Keratinocyte (primary cell): ENCODE measurements around the gene PIP4K2C. TPM values are rescaled to one million over a fixed set of nuclear protein-coding genes. Genes with fewer than 3 reads are reported as not detected.
A peak's percentile ranks its signal among the peaks of the same experiment; 100 is the strongest.

Source experiments
- DNase-seq: peaks from one replicate; pipeline ENCODE4 v3.0.0-alpha.2; 2011; ENCODE audit warnings: low read depth, missing footprints, low spot score
- FAIRE-seq: peaks from 2 replicates; lab custom pipeline; 2011; peaks lifted over from hg19 to GRCh38; lab: Jason Lieb, UNC
- H2AFZ ChIP-seq: 2 replicates; pipeline ENCODE4 v1.6.0; 2012; ENCODE audit warnings: low read length, control low read depth, inconsistent platforms; ENCODE audit not compliant: control insufficient read depth
- H3K27ac ChIP-seq: 2 replicates; pipeline ENCODE4 v1.5.1; 2011; ENCODE audit warnings: low read length; ENCODE audit not compliant: control insufficient read depth, insufficient read depth
- H3K27me3 ChIP-seq: 3 replicates; pipeline ENCODE4 v1.6.0; 2011; ENCODE audit warnings: low read length; ENCODE audit not compliant: control insufficient read depth, insufficient read depth; ENCODE audit errors: extremely low read depth
- H3K36me3 ChIP-seq, 2 experiments: 2 replicates in 1 of 2; 3 replicates in 1 of 2; pipeline ENCODE4 v1.5.1; 2011; ENCODE audit warnings: low read length in 2 of 2, mild to moderate bottlenecking in 1 of 2; ENCODE audit not compliant: control insufficient read depth in 2 of 2, insufficient read depth in 2 of 2; ENCODE audit errors: extremely low read depth in 1 of 2
- H3K4me1 ChIP-seq: 3 replicates; pipeline ENCODE4 v1.5.1; 2011; ENCODE audit warnings: low read length; ENCODE audit not compliant: control insufficient read depth, insufficient read depth; ENCODE audit errors: extremely low read depth
- H3K4me2 ChIP-seq: 3 replicates; pipeline ENCODE4 v1.6.0; 2011; ENCODE audit warnings: low read depth, low read length; ENCODE audit not compliant: control insufficient read depth, insufficient read depth; ENCODE audit errors: extremely low read depth
- H3K4me3 ChIP-seq, 3 experiments: fragments of 200-600 bp in 1 of 3; sonication (generic) in 1 of 3; 2 replicates in 2 of 3; 3 replicates in 1 of 3; pipeline ENCODE4 v1.5.1; 2011 to 2016; ENCODE audit warnings: low read length in 3 of 3, mild to moderate bottlenecking in 3 of 3, control low read depth in 2 of 3, inconsistent platforms in 1 of 3, low read depth in 1 of 3, mixed read lengths in 1 of 3, mixed run types in 1 of 3, moderate library complexity in 1 of 3; ENCODE audit not compliant: control insufficient read depth in 2 of 3, insufficient read depth in 2 of 3; ENCODE audit errors: extremely low read depth in 1 of 3
- H3K79me2 ChIP-seq: 2 replicates; pipeline ENCODE4 v1.6.0; 2012; ENCODE audit warnings: low read length; ENCODE audit not compliant: control insufficient read depth, insufficient read depth
- H3K9ac ChIP-seq: 3 replicates; pipeline ENCODE4 v1.6.0; 2011; ENCODE audit warnings: low read length; ENCODE audit not compliant: control insufficient read depth, insufficient read depth; ENCODE audit errors: extremely low read depth
- H3K9me1 ChIP-seq: 3 replicates; pipeline ENCODE4 v1.6.0; 2011; ENCODE audit warnings: low read length; ENCODE audit not compliant: control insufficient read depth, insufficient read depth; ENCODE audit errors: extremely low read depth
- H3K9me3 ChIP-seq: 2 replicates; pipeline ENCODE4 v1.5.1; 2012; ENCODE audit warnings: low read depth, low read length; ENCODE audit not compliant: control insufficient read depth
- H4K20me1 ChIP-seq: 3 replicates; pipeline ENCODE4 v1.6.0; 2011; ENCODE audit warnings: low read length; ENCODE audit not compliant: control insufficient read depth, insufficient read depth; ENCODE audit errors: extremely low read depth
- CTCF ChIP-seq, 3 experiments: IDR thresholded peaks in 1 of 3; conservative IDR thresholded peaks in 1 of 3; optimal IDR thresholded peaks in 1 of 3; 2 replicates in 2 of 3; 3 replicates in 1 of 3; pipeline versions ENCODE3 to v1.5.1; 2011; ENCODE audit warnings: low read length in 3 of 3, mild to moderate bottlenecking in 3 of 3, moderate library complexity in 2 of 3, control low read depth in 1 of 3, inconsistent platforms in 1 of 3; ENCODE audit not compliant: insufficient read depth in 2 of 3; ENCODE audit errors: extremely low read depth in 1 of 3
- EZH2 ChIP-seq: IDR thresholded peaks from one replicate; pipeline ENCODE4 v1.6.1; 2012; ENCODE audit warnings: inconsistent platforms, mild to moderate bottlenecking, low read length, moderate library complexity
- dilution Hi-C: fragments of 300-500 bp; cut with MboI; formaldehyde crosslinking; loops from one replicate; pipeline ENCODE4 v1.7.0; 2020; ENCODE audit warnings: low sequenced_read_pairs; ENCODE audit not compliant: extremely low pct_ligation_motif_present
- polyA minus RNA-seq, 3 experiments: library from RNA; depleted of rRNA, polyadenylated mRNA; stranded (reverse); fragments of >200 nt; gene quantifications; 1 replicate in 1 of 3; 2 replicates in 1 of 3; 3 replicates in 1 of 3; pipeline ENCODE4 v1.2.3, GENCODE V29; 2011
- polyA plus RNA-seq, 5 experiments: library from polyadenylated mRNA; depleted of rRNA in 3 of 5; stranded (reverse) in 3 of 5; stranded (forward) in 1 of 5; unstranded in 1 of 5; fragments of >200 nt; gene quantifications; 1 replicate in 1 of 5; 2 replicates in 3 of 5; 3 replicates in 1 of 5; pipeline versions ENCODE4 v1.2.1 to v1.2.3, GENCODE V29; 2011 to 2012; ENCODE audit warnings: missing spikeins in 2 of 5, low read depth in 1 of 5, low replicate concordance in 1 of 5

The PIP4K2C gene
- polyA plus RNA-seq (73.5 to 109 TPM (median 93.6 TPM) in 3 replicates), polyA minus RNA-seq (72.3 to 76.9 TPM (median 76.1 TPM) in 3 replicates)
- polyA plus RNA-seq (2011; ENCODE audit: low read depth): 39.9 TPM
- 87.3 and 124 TPM in 2 replicates for polyA plus RNA-seq (2011; cell fraction: cytosol; rRNA removed)
- 152 and 164 TPM in 2 replicates for polyA plus RNA-seq (2011; cell fraction: nucleus; rRNA removed)
- polyA plus RNA-seq (2012; ENCODE audit: low replicate concordance): 42.0 and 62.1 TPM in 2 replicates
- polyA minus RNA-seq (2011; cell fraction: cytosol; rRNA and poly(A)+ RNA removed): 71.0 TPM
- 62.4 and 98.2 TPM in 2 replicates for polyA minus RNA-seq (2011; cell fraction: nucleus; rRNA and poly(A)+ RNA removed)

- Histone ChIP-seq H3K27me3 (peaks cover 8% of the 10 kb centered on the region), H3K27ac (peak within 1 kb of the TSS; percentile 83), H3K9me3 (no peaks in the 10 kb centered on the region), H3K9ac (peak within 1 kb of the TSS; percentile 92), H3K36me3 (peaks cover 10 to 11% of the 10 kb centered on the region in 2 experiments), H3K9me1 (peaks cover 6% of the 10 kb centered on the region), H2AFZ (peak within 1 kb of the TSS; percentile 93), H3K79me2 (peaks cover 22% of the 10 kb centered on the region), H3K4me3 (peak within 1 kb of the TSS; percentile 86 to 87 (median 86)), H3K4me2 (peak within 1 kb of the TSS; percentile 100), H4K20me1 (no peaks in the 10 kb centered on the region), H3K4me1 (peaks cover 22% of the 10 kb centered on the region)
- TF ChIP-seq CTCF (optimal IDR thresholded peaks at IDR 0.05 in 1 of 3, IDR thresholded peaks at IDR 0.05 in 1 of 3, conservative IDR thresholded peaks at IDR 0.05 in 1 of 3; ENCODE audit: extremely low read depth in 1 of 3, insufficient read depth in 2 of 3, low read length in 3 of 3) (no peak), EZH2 (no peak)
- dilution Hi-C loops: loop anchor here (25.0 kb wide), 1 partner anchor 146 kb away; the partner anchor contains the start of genes AGAP2 and TSPAN31
- no peak for FAIRE-seq
- peak; percentile 38 for DNase-seq
Measured at GRCh38 chr12:57590864-57591781, at the start of gene PIP4K2C. TSS of gene PIP4K2C (plus strand) at chr12:57591192. CDS start at chr12:57591290, 98 bp downstream.

GRCh38 chr12:57541717-57542116 is 49.3 kb upstream of the PIP4K2C start:
- H3K9me3 ChIP-seq: no peaks in the 10 kb centered on the region
- DNase-seq (no peak), FAIRE-seq (no peak)
- H3K9me1 ChIP-seq: peaks cover 3% of the 10 kb centered on the region
- peaks cover 16% of the 10 kb centered on the region for H3K4me1 ChIP-seq
- H4K20me1 ChIP-seq: peaks cover 7% of the 10 kb centered on the region
- peaks cover 25 to 28% of the 10 kb centered on the region in 2 experiments for H3K36me3 ChIP-seq
- TF ChIP-seq CTCF (optimal IDR thresholded peaks at IDR 0.05 in 1 of 3, IDR thresholded peaks at IDR 0.05 in 1 of 3, conservative IDR thresholded peaks at IDR 0.05 in 1 of 3; ENCODE audit: extremely low read depth in 1 of 3, insufficient read depth in 2 of 3, low read length in 3 of 3) (no peak), EZH2 (no peak)
- no peaks in the 10 kb centered on the region for H3K27me3 ChIP-seq
- H3K4me3 ChIP-seq: no peak overlapping the region
- no peak overlapping the region for H3K27ac ChIP-seq
- dilution Hi-C loops: no loop called here
- no peak overlapping the region for H2AFZ ChIP-seq
- no peak overlapping the region for H3K4me2 ChIP-seq
- H3K9ac ChIP-seq: no peak overlapping the region
- H3K79me2 ChIP-seq: peaks cover 32% of the 10 kb centered on the region
